GM10847 (cell line): Measurements from ENCODE around the gene CCDC39.

Experiments
- POLR2A ChIP-seq: IDR thresholded peaks from 2 replicates; pipeline ENCODE4 v1.6.1; 2011; ENCODE audit not compliant: insufficient read length; ENCODE audit errors: extremely low read depth

Gene CCDC39

DNA sequence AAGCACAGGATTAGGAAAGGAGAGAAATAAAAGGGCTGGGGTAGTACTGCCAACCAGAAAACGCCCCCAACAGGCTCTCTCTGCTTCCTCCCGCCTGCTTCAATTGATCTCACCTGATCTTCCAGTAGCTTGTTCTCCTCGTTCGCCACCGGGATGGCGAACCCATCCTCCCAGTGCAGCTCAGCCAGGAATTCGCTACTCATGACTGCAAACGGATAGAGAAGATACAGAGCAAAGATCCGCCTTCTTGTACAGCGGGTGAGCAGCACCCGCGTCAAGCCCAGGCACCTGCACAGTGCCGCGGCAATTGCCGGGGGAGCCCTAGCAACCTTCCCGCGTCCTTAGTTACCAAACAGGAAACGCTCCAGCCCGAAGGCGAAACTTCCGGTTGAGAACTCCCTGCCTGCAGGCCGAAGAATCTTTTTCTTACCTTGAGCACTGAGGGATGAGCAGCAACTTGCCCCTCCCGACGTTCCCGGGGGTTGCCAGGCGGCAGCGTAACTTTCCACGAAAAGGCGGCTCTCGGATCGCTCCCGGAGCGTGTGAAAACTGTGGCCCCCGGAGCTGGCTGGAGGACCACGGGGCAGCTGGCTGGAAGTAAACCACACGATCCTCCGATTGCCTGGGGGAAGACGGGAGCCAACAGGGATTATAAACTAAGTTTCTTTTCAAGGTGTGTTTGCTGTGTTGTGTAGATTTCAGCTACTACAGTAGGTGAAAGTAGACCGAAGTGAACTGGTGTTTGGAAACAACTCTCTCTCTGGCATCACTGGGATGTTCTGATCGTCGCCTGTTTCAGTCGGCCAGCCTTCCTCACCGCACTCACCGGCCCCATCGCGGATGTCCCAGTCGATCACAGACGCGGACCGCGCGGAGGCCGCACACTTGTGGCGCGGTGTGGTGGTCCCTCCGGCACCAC lies at the start of gene CCDC39:
Gene CCDC39, minus strand, starts transcription at position 312 of the 919 bp plus-strand sequence. Its CDS starts 109 bp downstream, at position 203.
- TF ChIP-seq POLR2A: no peak

GRCh38 chr3:180720012-180720411 lies 40.7 kb upstream of the CCDC39 start:
- no peak for TF ChIP-seq POLR2A

GRCh38 chr3:180707896-180708295 lies 28.6 kb upstream of the CCDC39 start:
- no peak for TF ChIP-seq POLR2A

DNA sequence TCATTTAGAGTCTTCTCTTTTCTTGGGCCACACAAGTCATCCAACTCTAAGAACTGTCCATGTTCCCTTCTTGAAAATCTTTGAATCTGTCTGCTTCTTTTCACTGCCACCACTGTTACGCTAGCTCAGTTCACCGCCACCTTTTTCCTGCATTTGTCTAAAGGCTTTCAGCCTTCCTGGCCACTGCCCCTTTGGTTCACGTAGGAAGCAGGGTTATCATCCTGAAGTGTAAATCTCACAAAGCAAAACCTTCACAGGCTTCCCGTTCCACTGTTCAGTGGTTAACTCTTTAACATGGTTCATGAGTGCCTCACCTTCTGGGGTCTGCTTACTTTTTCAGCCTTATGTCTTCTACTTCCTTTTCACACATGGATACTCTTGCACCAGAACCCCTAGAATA lies 26.3 kb upstream of the CCDC39 start:
- TF ChIP-seq POLR2A: no peak

GRCh38 chr3:180704532-180704931 lies 25.2 kb upstream of the CCDC39 start:
- TF ChIP-seq POLR2A: no peak

DNA sequence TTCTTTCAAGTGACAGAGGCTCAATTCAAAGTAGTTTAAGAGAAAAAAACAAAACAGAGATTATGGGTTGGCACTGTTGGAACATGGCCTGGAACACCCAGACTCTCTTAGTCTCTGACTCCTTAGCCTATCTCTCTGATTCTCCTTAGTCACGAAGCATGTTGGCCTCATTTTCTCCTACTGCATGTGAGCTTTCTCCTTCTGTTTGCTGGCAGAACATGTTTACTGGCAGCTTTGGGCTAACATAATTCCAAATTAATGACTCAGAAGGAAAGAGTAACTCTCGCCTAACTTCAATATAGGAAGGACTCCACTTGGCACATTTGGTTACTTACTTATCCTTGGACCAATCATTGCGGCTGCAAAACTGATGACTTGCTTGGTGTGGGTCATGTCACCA lies 21.7 kb upstream of the CCDC39 start:
- TF ChIP-seq POLR2A: no peak

GRCh38 chr3:180698760-180699270 lies 19.5 kb upstream of the CCDC39 start:
- no peak for TF ChIP-seq POLR2A

GRCh38 chr3:180694321-180694720 lies 15.0 kb upstream of the CCDC39 start:
- TF ChIP-seq POLR2A: no peak

GRCh38 chr3:180693656-180694055 lies 14.4 kb upstream of the CCDC39 start:
- no peak for TF ChIP-seq POLR2A

GRCh38 chr3:180690061-180690460 lies 10.8 kb upstream of the CCDC39 start:
- TF ChIP-seq POLR2A: no peak

DNA sequence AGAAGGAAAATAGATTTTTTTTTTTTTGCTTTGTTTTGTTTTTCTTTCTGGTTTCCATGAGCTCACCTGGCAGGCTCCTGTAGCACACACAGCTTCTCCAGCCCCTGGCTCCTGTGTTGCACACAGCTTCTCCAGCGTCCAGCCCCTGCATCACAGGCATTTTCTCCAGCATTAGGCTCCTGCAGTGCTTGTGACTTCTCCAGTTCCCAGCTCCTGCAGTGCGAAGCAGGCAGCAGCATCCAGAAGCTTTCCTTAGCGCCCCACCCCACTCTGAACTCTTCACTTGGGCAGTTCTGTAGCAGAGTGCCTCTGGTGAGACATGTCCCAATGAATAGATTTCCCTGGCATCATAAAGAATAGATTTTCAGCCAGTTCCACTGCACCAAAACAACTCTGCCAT lies 5.5 kb upstream of the CCDC39 start:
- no peak for TF ChIP-seq POLR2A

- TF ChIP-seq POLR2A: no peak
Measured at GRCh38 chr3:180683816-180684215, 4.5 kb upstream of the CCDC39 start.

- no peak for TF ChIP-seq POLR2A
Measured at GRCh38 chr3:180680097-180680430, 775 bp upstream of the CCDC39 start.

DNA sequence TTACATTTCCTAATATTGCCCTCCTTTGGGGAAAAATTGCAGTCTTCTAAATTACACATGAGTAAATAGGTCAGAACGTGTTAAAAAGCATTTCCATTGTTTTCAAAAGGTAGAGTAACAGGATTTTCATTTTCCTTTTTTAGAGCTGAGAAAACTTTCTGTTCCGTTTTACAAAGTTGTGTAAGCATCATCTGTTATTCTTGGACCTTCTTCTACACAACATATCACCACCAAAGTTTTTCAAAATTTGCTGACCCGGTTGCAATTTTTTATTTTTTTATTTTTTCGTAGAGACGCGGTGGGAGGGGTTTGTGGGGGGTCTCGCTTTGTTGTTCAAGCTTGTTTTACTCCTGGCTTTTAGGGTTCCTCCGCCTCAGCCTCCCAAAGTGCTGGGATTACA lies 1.1 kb downstream of the CCDC39 start:
- TF ChIP-seq POLR2A: no peak

DNA sequence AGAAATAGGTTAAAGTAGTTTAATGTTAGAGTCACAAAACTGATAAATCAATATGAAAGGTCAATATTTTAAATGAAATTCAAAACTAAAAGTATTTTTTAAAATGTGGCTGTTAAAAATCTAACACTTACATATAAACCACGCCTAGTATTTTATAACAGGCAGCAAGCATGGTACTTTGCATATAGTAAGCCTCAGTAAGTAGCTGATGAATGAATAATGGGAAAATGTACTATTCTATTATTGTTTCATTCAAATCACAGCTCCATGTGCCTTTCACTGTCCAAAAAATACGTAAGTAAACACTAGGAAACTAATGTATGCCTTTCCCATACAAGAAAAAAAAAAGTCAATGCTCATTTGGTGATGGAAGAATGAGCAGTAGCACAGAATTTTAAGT lies 17.8 kb downstream of the CCDC39 start:
- no peak for TF ChIP-seq POLR2A

GRCh38 chr3:180657094-180657493 lies 22.2 kb downstream of the CCDC39 start:
- no peak for TF ChIP-seq POLR2A

DNA sequence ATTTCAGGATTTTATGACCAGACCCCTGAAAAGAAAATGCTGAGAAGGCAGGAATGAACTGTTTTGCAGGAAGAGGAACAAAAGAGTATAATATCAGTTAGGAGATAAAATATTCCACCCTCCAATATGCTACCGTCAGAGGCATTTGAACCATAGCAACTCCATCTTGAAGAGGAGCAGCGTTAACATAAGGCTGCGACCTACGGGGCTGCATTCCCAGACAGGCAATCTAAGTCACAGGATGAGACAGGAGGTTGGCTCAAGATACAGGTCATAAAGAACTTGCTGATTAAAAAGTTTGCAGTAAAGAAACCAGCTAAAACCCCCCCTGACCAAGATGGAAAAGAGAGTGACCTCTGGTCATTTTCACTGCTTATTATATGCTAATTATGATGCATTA lies 22.9 kb downstream of the CCDC39 start:
- no peak for TF ChIP-seq POLR2A
